Measurements from ENCODE around the gene PYY. TPM values are rescaled to one million over a fixed set of nuclear protein-coding genes. Genes with fewer than 3 reads are reported as not detected.
"Not testable (repeated sequence)": the region's sequence is repeated elsewhere in the genome, so short reads cannot be mapped to it uniquely, and the experiment has no call there.

PYY gene
- total RNA-seq, 4 donors from 2014 or later: not detected

DNA sequence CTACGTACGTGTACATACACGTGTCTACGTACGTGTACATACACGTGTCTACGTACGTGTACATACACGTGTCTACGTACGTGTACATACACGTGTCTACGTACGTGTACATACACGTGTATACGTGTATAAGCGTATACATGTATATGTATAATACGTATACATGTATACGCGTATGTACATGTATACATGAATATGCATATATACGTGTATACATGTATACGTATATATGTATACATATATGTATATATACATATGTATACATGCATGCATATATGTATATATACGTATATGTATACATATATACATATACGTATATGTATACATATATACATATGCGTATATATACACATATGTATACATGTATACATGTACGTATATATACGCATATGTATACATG, 22.2 kb upstream of the PYY start:
- TF ChIP-seq, protein P1, sequence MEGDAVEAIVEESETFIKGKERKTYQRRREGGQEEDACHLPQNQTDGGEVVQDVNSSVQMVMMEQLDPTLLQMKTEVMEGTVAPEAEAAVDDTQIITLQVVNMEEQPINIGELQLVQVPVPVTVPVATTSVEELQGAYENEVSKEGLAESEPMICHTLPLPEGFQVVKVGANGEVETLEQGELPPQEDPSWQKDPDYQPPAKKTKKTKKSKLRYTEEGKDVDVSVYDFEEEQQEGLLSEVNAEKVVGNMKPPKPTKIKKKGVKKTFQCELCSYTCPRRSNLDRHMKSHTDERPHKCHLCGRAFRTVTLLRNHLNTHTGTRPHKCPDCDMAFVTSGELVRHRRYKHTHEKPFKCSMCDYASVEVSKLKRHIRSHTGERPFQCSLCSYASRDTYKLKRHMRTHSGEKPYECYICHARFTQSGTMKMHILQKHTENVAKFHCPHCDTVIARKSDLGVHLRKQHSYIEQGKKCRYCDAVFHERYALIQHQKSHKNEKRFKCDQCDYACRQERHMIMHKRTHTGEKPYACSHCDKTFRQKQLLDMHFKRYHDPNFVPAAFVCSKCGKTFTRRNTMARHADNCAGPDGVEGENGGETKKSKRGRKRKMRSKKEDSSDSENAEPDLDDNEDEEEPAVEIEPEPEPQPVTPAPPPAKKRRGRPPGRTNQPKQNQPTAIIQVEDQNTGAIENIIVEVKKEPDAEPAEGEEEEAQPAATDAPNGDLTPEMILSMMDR (IDR thresholded peaks at IDR 0.05): no peak
- no peak for TF ChIP-seq POLR2A (IDR thresholded peaks at IDR 0.05)
- no peak for TF ChIP-seq EP300 (IDR thresholded peaks at IDR 0.05)
- TF ChIP-seq POLR2AphosphoS5 (IDR thresholded peaks at IDR 0.05): no peak
- peaks cover 20% of the 10 kb centered on the region for H3K27me3 ChIP-seq
- H3K4me1 ChIP-seq: no peaks in the 10 kb centered on the region
- no peak for DNase-seq (ENCODE audit: low spot score in 2 of 2)
- no peak overlapping the region for H3K27ac ChIP-seq
- WGBS: 64% methylated on average over 18 of the region's 27 CpGs
- no peaks in the 10 kb centered on the region for H3K36me3 ChIP-seq
- H3K4me3 ChIP-seq: no peak overlapping the region
- no peaks in the 10 kb centered on the region for H3K9me3 ChIP-seq

DNA sequence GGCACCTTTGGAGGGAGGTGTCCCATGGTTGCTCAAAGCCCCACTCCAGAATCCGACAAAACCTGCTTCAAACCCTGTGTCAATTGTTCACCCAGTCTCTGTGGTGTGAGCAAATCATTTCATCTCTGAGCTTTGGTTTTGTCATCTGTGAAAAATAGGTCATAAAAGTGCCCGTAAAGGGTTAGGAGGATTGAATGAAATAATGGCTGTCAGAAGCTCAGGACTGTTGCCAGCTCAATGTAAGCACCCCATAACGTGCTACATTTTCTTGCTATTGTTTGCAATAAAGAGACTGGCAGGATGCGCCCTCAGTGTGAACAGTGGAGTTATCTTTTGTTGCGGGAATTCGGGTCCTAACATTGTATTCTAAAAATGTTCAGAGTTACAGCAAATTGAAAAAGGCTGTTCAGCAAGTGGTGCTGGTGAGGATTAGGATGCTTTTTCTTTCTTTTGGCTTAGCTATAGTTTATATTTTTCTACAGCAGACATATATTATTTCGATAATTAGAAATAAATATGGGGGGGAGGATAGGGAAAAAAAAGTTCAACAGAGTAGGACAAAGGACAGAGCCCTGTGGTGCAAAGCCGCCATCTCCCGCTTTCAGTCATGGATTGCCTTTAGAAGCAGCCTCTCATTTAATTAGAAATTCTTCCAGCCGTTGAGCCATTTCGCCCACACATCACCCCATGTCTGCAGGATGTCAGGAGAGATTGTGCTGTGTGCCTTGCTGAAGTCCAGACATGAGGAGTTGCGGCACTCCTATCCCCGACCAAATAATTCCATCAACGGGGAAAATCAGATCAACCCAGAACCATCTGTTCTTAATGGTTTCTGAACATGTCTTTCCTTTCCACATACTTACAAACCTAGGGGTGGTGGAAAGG, 20.9 kb upstream of the PYY start:
- Histone ChIP-seq H3K9me3 (no peaks in the 10 kb centered on the region), H3K27me3 (peaks cover 19% of the 10 kb centered on the region), H3K4me1 (no peaks in the 10 kb centered on the region), H3K27ac (no peak overlapping the region), H3K36me3 (no peaks in the 10 kb centered on the region), H3K4me3 (no peak overlapping the region)
- TF ChIP-seq EP300 (IDR thresholded peaks at IDR 0.05) (no peak), POLR2A (IDR thresholded peaks at IDR 0.05) (no peak), POLR2AphosphoS5 (IDR thresholded peaks at IDR 0.05) (no peak)
- TF ChIP-seq, protein P1 (IDR thresholded peaks at IDR 0.05): no peak
- 57% methylated on average over 14 of the region's 14 CpGs for WGBS
- no peak for DNase-seq (ENCODE audit: low spot score in 2 of 2)

DNA sequence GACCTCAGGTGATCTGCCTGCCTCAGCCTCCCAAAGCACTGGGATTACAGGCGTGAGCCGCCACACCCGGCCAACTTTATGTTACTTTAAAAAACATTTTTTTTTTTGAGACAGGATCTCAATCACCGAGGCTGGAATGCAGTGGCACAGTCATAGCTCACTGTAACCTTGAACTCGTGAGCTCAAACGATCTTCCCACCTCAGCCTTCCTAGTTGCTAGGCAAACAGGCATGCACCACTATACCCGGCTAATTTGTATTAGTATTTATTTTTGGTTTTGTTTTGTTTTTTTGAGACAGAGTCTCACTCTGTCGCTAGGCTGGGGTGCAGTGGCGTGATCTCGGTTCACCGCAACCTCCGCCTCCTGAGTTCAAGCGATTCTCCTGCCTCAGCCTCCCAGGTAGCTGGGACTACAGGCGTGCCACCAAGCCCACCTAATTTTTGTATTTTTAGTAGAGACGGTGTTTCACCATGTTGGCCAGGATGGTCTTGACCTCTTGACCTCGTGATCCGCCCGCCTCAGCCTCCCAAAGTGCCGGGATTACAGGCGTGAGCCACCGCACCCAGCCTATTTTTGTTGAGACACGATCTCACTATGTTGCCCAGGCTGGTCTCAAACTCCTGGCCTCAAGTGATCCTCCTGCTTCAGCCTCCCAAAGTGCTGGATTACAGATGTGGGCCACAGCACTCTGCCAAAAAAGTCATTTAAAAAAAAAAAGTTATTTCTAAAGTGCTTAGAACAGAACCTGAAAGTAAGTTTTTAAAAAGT, 18.9 kb upstream of the PYY start:
- not testable (repeated sequence) for H3K4me1 ChIP-seq; H3K9me3 ChIP-seq; H3K4me3 ChIP-seq; H3K36me3 ChIP-seq; DNase-seq (ENCODE audit: low spot score in 2 of 2); H3K27ac ChIP-seq
- H3K27me3 ChIP-seq: peaks cover 19% of the 10 kb centered on the region
- 88% methylated on average over 22 of the region's 22 CpGs for WGBS

DNA sequence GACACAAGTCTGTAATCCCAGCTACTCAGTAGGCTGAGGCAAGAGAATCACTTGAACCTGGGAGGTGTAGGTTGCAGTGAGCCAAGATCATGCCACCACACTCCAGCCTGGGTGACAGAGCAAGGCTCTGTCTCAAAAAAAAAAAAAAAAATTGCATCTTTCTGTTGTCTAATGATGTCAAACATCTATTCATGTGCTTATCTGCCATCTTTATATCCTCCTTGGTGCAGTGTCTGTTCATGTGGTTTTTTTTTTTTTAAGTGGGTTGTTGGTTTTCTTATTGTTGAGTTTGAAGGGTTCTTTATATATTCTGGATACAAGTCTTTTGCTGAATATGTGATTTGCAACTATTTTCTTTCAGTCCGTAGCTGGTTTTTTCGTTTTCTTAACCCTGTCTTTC, 17.7 kb upstream of the PYY start:
- H3K4me1 ChIP-seq: not testable (repeated sequence)
- WGBS: 39% methylated on average over 2 of the region's 2 CpGs

DNA sequence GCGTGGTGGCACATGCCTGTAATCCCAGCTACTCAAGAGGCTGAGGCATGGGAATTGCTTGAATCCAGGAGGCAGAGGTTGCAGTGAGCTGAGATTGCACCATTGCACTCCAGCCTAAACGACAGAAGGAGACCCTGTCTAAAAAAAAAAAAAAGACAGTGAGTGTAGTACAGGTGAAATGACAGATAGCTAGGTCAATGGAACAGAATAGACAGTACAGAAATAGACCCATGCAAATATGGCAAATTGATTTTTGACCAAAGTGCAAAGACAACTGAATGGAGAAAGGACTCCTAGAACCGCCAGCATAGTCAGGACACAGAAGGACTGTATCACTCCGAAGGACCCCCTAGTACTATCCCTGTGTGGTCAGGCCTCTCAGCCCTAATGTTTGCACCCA, 16.6 kb upstream of the PYY start:
- H3K4me1 ChIP-seq: no peaks in the 10 kb centered on the region
- WGBS: 76% methylated on average over 4 of the region's 4 CpGs
- DNase-seq (ENCODE audit: low spot score in 2 of 2): no peak
- H3K9me3 ChIP-seq: no peaks in the 10 kb centered on the region
- no peak overlapping the region for H3K27ac ChIP-seq
- no peaks in the 10 kb centered on the region for H3K36me3 ChIP-seq
- TF ChIP-seq POLR2A (IDR thresholded peaks at IDR 0.05) (no peak), EP300 (IDR thresholded peaks at IDR 0.05) (no peak), POLR2AphosphoS5 (IDR thresholded peaks at IDR 0.05) (no peak)
- TF ChIP-seq, protein P1 (IDR thresholded peaks at IDR 0.05): no peak
- peaks cover 11% of the 10 kb centered on the region for H3K27me3 ChIP-seq
- H3K4me3 ChIP-seq: no peak overlapping the region

More for the DNA sequence above, 17.7 kb upstream of the PYY start:
- not testable (repeated sequence) for H3K36me3 ChIP-seq; H3K4me3 ChIP-seq; DNase-seq (ENCODE audit: low spot score in 2 of 2); H3K27ac ChIP-seq; H3K9me3 ChIP-seq
- H3K27me3 ChIP-seq: peaks cover 11% of the 10 kb centered on the region

DNA sequence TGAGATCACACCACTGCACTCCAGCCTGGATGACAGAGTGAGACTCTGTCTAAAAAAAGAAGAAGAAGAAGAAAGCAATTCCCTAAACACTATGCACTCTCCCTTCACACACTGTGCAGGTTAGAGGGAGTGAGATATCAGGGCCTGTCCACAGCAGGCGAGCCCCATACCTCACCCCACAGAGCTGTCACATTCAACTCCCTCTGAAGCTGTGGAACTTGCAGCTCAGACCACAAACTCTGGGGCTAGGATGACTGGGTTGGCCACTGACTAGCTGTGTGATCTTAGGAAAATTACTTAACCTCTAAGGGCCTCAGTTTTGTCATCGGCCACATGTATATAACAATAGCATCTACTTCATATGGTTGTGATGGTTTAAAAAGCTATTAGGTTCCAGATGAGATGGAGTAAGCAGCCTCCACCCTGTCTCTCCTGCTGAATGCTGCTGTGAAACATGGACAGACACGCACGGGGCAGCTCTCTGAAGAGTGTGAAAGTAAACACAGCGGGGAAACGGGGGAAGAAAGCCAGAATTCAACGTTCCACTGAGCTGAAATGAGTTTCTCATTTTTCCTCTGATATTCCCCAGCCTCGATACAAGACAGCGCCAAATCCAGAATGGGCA, 13.6 kb upstream of the PYY start:
- WGBS: 52% methylated on average over 9 of the region's 9 CpGs
- no peak overlapping the region for H3K27ac ChIP-seq
- H3K9me3 ChIP-seq: no peaks in the 10 kb centered on the region
- no peaks in the 10 kb centered on the region for H3K36me3 ChIP-seq
- DNase-seq (ENCODE audit: low spot score in 2 of 2): no peak
- no peak overlapping the region for H3K4me3 ChIP-seq
- H3K4me1 ChIP-seq: no peaks in the 10 kb centered on the region
- no peaks in the 10 kb centered on the region for H3K27me3 ChIP-seq
- TF ChIP-seq POLR2AphosphoS5 (IDR thresholded peaks at IDR 0.05): no peak
- no peak for TF ChIP-seq EP300 (IDR thresholded peaks at IDR 0.05)
- TF ChIP-seq, protein P1 (IDR thresholded peaks at IDR 0.05): no peak
- TF ChIP-seq POLR2A (IDR thresholded peaks at IDR 0.05): no peak

All from suprapubic skin (tissue), 4 donors.